Endodermal cell (in vitro differentiated cells): Measurements from ENCODE around the gene RGS3. TPM values are rescaled to one million over a fixed set of nuclear protein-coding genes. Genes with fewer than 3 reads are reported as not detected.

ENCODE experiments used
- DNase-seq: peaks from one replicate; pipeline ENCODE4 v3.0.0-alpha.2; 2017
- H3K27ac ChIP-seq: 2 replicates; pipeline ENCODE4 v1.5.1; 2013; ENCODE audit warnings: mild to moderate bottlenecking, low read depth, low read length, moderate library complexity
- H3K27me3 ChIP-seq: 2 replicates; pipeline ENCODE4 v1.6.1; 2013; ENCODE audit warnings: mild to moderate bottlenecking, low read length, moderate library complexity; ENCODE audit not compliant: insufficient read depth, control insufficient read depth, poor library complexity, severe bottlenecking
- H3K36me3 ChIP-seq: 2 replicates; pipeline ENCODE4 v1.7.0; 2013; ENCODE audit warnings: mild to moderate bottlenecking, low read length, moderate library complexity; ENCODE audit not compliant: control insufficient read depth, insufficient read depth
- H3K4me1 ChIP-seq: one replicate; pipeline ENCODE4 v1.7.0; 2013; ENCODE audit warnings: low read length; ENCODE audit not compliant: control insufficient read depth, insufficient read depth
- H3K4me3 ChIP-seq: 2 replicates; pipeline ENCODE4 v1.5.1; 2013; ENCODE audit warnings: mild to moderate bottlenecking, low read length, moderate library complexity
- H3K9ac ChIP-seq: 2 replicates; pipeline ENCODE4 v1.6.1; 2013; ENCODE audit warnings: mild to moderate bottlenecking, low read length, moderate library complexity; ENCODE audit not compliant: poor library complexity, severe bottlenecking; ENCODE audit errors: extremely low read depth
- H3K9me3 ChIP-seq: 2 replicates; pipeline ENCODE4 v1.6.1; 2013; ENCODE audit warnings: mild to moderate bottlenecking, low read length, moderate library complexity; ENCODE audit not compliant: control insufficient read depth
- H3K27ac Mint-ChIP-seq: 2 replicates; pipeline ENCODE4 v1.8.0; 2020; ENCODE audit warnings: mixed read lengths
- H3K27me3 Mint-ChIP-seq: 2 replicates; pipeline ENCODE4 v1.8.0; 2021; ENCODE audit warnings: mild to moderate bottlenecking, mixed read lengths; ENCODE audit not compliant: insufficient read depth
- H3K36me3 Mint-ChIP-seq: 2 replicates; pipeline ENCODE4 v1.8.0; 2020; ENCODE audit warnings: low read depth, mixed read lengths
- H3K4me1 Mint-ChIP-seq: 2 replicates; pipeline ENCODE4 v1.8.0; 2020; ENCODE audit warnings: mixed read lengths
- H3K4me3 Mint-ChIP-seq: 2 replicates; pipeline ENCODE4 v1.8.0; 2020; ENCODE audit warnings: mild to moderate bottlenecking, moderate library complexity, mixed read lengths
- H3K9me3 Mint-ChIP-seq: 2 replicates; pipeline ENCODE4 v1.8.0; 2020; ENCODE audit warnings: mild to moderate bottlenecking, mixed read lengths
- WGBS, 2 experiments: methylation state at CpG; one replicate each; pipeline versions ENCODE4 v1.1.5 to v1.1.7; 2013; ENCODE audit warnings: missing lambda C conversion rate in 2 of 2, mixed read lengths in 1 of 2; ENCODE audit not compliant: insufficient coverage in 1 of 2, insufficient read length in 1 of 2; 5-methylcytosine and 5-hydroxymethylcytosine counted together
- total RNA-seq, 2 donors: library from RNA; stranded (reverse); fragmentation: NEBNext Ultra II Directional in 1 of 2; extraction: Animal tissue kit (Norgen Biotek cat#: 25700) in 1 of 2; gene quantifications; 2 replicates in 1 of 2; 3 replicates in 1 of 2; pipeline ENCODE4 v1.2.1, GENCODE V29; 2021
- TF ChIP-seq, protein P1 (sequence below): fragments of 200-600 bp; sonication (generic); conservative IDR thresholded peaks from 2 replicates; pipeline ENCODE4 v1.5.0; 2021; ENCODE audit warnings: antibody characterized with exemption, mild to moderate bottlenecking

Gene RGS3
- total RNA-seq, 2 donors from 2014 or later = 20.7 to 40.3 TPM

- Mint-ChIP-seq H3K27me3 (no peaks in the 10 kb centered on the region), H3K9me3 (no peaks in the 10 kb centered on the region), H3K36me3 (no peaks in the 10 kb centered on the region), H3K4me1 (peaks cover 28% of the 10 kb centered on the region), H3K27ac (no peak overlapping the region), H3K4me3 (no peak overlapping the region)
- Histone ChIP-seq H3K27ac (no peak overlapping the region), H3K4me3 (no peak overlapping the region), H3K4me1 (peaks cover 10% of the 10 kb centered on the region), H3K36me3 (no peaks in the 10 kb centered on the region), H3K9ac (no peak overlapping the region), H3K27me3 (no peaks in the 10 kb centered on the region), H3K9me3 (no peaks in the 10 kb centered on the region)
- no peak for DNase-seq
- TF ChIP-seq, protein P1, sequence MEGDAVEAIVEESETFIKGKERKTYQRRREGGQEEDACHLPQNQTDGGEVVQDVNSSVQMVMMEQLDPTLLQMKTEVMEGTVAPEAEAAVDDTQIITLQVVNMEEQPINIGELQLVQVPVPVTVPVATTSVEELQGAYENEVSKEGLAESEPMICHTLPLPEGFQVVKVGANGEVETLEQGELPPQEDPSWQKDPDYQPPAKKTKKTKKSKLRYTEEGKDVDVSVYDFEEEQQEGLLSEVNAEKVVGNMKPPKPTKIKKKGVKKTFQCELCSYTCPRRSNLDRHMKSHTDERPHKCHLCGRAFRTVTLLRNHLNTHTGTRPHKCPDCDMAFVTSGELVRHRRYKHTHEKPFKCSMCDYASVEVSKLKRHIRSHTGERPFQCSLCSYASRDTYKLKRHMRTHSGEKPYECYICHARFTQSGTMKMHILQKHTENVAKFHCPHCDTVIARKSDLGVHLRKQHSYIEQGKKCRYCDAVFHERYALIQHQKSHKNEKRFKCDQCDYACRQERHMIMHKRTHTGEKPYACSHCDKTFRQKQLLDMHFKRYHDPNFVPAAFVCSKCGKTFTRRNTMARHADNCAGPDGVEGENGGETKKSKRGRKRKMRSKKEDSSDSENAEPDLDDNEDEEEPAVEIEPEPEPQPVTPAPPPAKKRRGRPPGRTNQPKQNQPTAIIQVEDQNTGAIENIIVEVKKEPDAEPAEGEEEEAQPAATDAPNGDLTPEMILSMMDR = no peak
- WGBS, 2 experiments = 89 to 91% methylated on average over 10 to 11 of the region's 11 CpGs
These were observed 148.8 kb downstream of the RGS3 start for GRCh38 chr9:113612216-113612747.

- H3K27me3 ChIP-seq = no peaks in the 10 kb centered on the region
- peaks cover 10% of the 10 kb centered on the region for H3K4me1 ChIP-seq
- H3K27ac Mint-ChIP-seq = no peak overlapping the region
- 92 to 100% methylated on average over 2 to 6 of the region's 6 CpGs for WGBS, 2 experiments
- no peak overlapping the region for H3K9ac ChIP-seq
- H3K27me3 Mint-ChIP-seq = no peaks in the 10 kb centered on the region
- no peak overlapping the region for H3K27ac ChIP-seq
- H3K36me3 ChIP-seq = no peaks in the 10 kb centered on the region
- no peaks in the 10 kb centered on the region for H3K9me3 Mint-ChIP-seq
- H3K36me3 Mint-ChIP-seq = no peaks in the 10 kb centered on the region
- no peaks in the 10 kb centered on the region for H3K9me3 ChIP-seq
- H3K4me3 ChIP-seq = no peak overlapping the region
- no peak overlapping the region for H3K4me3 Mint-ChIP-seq
- DNase-seq = no peak
- TF ChIP-seq, protein P1 = no peak
- peaks cover 32% of the 10 kb centered on the region for H3K4me1 Mint-ChIP-seq
These were observed 149.3 kb downstream of the RGS3 start for GRCh38 chr9:113612828-113613227.

DNA sequence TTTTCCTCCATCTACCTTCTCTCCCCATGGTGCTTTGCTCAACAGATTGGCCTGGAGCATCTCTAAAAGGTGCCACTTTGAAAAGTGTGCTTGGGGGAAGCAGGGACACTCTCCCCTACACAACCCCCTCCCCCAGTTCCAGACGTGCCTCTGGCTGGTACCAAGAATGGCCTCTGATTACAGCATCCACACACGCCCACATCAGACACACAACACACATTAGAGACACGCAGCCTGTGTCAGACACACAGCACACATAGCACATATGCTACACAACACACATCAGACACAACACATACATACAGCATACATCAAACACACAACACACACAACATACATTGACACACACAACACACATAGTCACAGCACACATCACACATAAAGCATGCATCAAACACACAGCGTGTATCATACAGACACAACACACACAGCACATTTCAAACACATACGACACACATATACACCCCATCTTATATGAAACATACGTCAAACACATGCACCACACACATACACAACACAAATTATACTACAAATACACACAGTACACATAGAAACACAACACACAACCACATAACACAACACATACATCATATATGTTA is 150.4 kb downstream of the RGS3 start:
- peaks cover 10% of the 10 kb centered on the region for H3K4me1 ChIP-seq
- 90 to 96% methylated on average over 5 to 6 of the region's 6 CpGs for WGBS, 2 experiments
- H3K4me3 ChIP-seq = no peak overlapping the region
- no peak for DNase-seq
- H3K27me3 ChIP-seq = no peaks in the 10 kb centered on the region
- H3K27me3 Mint-ChIP-seq = no peaks in the 10 kb centered on the region
- H3K27ac ChIP-seq = no peak overlapping the region
- no peak overlapping the region for H3K9ac ChIP-seq
- no peaks in the 10 kb centered on the region for H3K36me3 Mint-ChIP-seq
- H3K4me3 Mint-ChIP-seq = no peak overlapping the region
- H3K9me3 ChIP-seq = no peaks in the 10 kb centered on the region
- H3K36me3 ChIP-seq = no peaks in the 10 kb centered on the region
- TF ChIP-seq, protein P1 = no peak
- no peaks in the 10 kb centered on the region for H3K9me3 Mint-ChIP-seq
- no peak overlapping the region for H3K27ac Mint-ChIP-seq
- peaks cover 32% of the 10 kb centered on the region for H3K4me1 Mint-ChIP-seq
